ENCODE results near the gene UPK2. TPM values are rescaled to one million over a fixed set of nuclear protein-coding genes. Genes with fewer than 3 reads are reported as not detected.

UPK2 gene
- total and polyA plus RNA-seq, 2 of the 13 experiments (the other 11 are each of a cell fraction or from before 2014, with no cell fraction given), result not detected

DNA sequence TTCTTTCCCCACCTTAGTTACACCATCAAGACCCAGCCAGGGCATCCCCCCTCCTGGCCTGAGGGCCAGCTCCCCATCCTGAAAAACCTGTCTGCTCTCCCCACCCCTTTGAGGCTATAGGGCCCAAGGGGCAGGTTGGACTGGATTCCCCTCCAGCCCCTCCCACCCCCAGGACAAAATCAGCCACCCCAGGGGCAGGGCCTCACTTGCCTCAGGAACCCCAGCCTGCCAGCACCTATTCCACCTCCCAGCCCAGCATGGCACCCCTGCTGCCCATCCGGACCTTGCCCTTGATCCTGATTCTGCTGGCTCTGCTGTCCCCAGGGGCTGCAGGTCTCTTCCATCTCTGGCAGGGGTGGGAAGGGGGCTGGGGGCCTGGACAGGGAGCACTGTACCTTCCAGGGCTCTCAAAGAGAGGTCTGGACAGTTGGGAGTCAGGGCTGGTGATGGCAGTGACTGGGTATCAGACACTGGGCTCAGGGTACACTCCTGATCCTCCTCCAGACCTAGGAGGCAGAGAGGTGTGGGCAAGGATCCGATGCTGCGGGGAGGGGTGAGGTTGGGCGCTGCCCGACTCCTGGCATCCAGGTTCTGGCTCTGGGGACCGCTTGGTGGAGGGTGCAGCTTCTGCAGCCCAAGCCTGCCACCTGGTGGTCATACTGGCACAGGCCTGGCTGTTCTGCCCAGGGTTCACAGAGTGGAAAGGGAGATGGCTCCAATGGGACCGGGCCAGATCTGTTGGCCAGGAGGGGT, at the start of gene UPK2 (continued):
- no peak for TF ChIP-seq HDAC6 (IDR thresholded peaks at IDR 0.05; ENCODE audit: low read depth, low read length)
- no peak for TF ChIP-seq RFX3 (CRISPR knock-in tag; IDR thresholded peaks at IDR 0.05)
- TF ChIP-seq HNRNPL (IDR thresholded peaks at IDR 0.05; ENCODE audit: low read depth, low read length), result peak; percentile 73; the same call in 1 of the 2 replicates
- TF ChIP-seq ELF1 (CRISPR knock-in tag; IDR thresholded peaks at IDR 0.05), result peak; percentile 32; the same call in 1 of the 2 replicates
- TF ChIP-seq MIER2 (CRISPR knock-in tag; IDR thresholded peaks at IDR 0.05), result 0 out of 2 replicates have a peak, but pooled peaks have one; percentile 39
- no peak for TF ChIP-seq ZNF678 (CRISPR knock-in tag; IDR thresholded peaks at IDR 0.05)
- TF ChIP-seq, protein P1, sequence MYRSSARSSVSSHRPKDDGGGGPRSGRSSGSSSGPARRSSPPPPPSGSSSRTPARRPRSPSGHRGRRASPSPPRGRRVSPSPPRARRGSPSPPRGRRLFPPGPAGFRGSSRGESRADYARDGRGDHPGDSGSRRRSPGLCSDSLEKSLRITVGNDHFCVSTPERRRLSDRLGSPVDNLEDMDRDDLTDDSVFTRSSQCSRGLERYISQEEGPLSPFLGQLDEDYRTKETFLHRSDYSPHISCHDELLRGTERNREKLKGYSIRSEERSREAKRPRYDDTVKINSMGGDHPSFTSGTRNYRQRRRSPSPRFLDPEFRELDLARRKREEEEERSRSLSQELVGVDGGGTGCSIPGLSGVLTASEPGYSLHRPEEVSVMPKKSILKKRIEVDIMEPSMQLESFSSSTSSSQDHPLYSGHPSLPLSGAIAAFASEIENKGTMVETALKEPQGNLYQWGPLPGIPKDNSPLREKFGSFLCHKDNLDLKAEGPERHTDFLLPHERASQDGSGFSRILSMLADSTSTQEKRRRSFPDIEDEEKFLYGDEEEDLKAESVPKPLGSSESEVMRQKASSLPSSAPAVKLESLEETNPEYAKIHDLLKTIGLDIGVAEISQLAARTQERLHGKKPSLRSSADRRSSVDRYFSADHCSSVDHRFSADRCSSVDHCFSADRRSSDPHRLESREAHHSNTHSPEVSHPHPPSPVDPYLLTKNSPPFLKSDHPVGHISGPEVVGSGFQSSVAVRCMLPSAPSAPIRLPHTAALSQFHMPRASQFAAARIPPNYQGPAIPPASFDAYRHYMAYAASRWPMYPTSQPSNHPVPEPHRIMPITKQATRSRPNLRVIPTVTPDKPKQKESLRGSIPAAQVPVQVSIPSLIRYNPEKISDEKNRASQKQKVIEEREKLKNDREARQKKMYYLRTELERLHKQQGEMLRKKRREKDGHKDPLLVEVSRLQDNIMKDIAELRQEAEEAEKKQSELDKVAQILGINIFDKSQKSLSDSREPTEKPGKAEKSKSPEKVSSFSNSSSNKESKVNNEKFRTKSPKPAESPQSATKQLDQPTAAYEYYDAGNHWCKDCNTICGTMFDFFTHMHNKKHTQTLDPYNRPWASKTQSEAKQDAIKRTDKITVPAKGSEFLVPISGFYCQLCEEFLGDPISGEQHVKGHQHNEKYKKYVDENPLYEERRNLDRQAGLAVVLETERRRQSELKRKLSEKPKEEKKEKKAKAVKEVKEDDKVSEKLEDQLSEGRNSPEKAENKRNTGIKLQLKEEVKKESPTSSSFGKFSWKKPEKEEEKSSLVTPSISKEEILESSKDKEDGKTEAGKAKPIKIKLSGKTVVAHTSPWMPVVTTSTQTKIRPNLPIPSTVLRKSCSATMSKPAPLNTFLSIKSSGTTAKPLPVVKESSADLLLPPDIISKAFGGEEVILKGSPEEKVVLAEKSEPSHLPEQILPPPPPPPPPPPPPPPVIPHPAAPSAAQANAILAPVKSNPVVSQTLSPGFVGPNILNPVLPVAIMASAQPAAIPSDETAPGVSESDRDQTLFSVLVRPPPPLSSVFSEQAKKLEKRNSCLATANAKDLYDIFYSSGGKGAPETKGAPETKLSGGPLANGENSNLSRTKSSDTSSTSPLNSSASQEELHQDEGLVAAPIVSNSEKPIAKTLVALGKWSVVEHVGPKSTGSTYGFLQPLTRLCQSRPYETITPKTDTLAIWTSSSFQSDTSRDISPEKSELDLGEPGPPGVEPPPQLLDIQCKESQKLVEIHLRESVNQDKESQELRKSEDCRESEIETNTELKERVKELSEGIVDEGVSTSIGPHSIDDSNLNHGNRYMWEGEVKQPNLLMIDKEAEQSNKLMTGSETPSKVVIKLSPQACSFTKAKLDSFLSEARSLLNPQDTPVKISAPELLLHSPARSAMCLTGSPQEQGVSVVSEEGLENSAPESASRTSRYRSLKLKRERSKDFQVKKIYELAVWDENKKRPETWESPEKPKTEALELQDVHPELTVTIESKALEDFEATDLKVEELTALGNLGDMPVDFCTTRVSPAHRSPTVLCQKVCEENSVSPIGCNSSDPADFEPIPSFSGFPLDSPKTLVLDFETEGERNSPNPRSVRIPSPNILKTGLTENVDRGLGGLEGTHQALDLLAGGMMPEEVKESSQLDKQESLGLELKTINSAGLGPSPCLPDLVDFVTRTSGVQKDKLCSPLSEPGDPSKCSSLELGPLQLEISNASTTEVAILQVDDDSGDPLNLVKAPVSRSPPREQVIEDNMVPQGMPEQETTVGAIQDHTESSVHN (CRISPR knock-in tag; IDR thresholded peaks at IDR 0.05), result no peak
- TF ChIP-seq, protein P2, sequence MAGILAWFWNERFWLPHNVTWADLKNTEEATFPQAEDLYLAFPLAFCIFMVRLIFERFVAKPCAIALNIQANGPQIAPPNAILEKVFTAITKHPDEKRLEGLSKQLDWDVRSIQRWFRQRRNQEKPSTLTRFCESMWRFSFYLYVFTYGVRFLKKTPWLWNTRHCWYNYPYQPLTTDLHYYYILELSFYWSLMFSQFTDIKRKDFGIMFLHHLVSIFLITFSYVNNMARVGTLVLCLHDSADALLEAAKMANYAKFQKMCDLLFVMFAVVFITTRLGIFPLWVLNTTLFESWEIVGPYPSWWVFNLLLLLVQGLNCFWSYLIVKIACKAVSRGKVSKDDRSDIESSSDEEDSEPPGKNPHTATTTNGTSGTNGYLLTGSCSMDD (CRISPR knock-in tag; IDR thresholded peaks at IDR 0.05), result no peak
- no peak for TF ChIP-seq ZNF253 (CRISPR knock-in tag; IDR thresholded peaks at IDR 0.05; ENCODE audit: borderline replicate concordance)
- TF ChIP-seq MAFG (CRISPR knock-in tag; IDR thresholded peaks at IDR 0.05), result no peak
- TF ChIP-seq, protein P3, sequence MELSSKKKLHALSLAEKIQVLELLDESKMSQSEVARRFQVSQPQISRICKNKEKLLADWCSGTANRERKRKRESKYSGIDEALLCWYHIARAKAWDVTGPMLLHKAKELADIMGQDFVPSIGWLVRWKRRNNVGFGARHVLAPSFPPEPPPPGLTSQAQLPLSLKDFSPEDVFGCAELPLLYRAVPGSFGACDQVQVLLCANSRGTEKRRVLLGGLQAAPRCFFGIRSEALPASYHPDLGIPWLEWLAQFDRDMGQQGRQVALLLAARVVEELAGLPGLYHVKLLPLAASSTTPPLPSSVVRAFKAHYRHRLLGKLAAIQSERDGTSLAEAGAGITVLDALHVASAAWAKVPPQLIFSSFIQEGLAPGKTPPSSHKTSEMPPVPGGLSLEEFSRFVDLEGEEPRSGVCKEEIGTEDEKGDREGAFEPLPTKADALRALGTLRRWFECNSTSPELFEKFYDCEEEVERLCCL (CRISPR knock-in tag; IDR thresholded peaks at IDR 0.05; ENCODE audit: borderline replicate concordance), result no peak
- TF ChIP-seq FOXA1 (IDR thresholded peaks at IDR 0.05), result no peak
- no peak for TF ChIP-seq FOXA1 (CRISPR knock-in tag; IDR thresholded peaks at IDR 0.05)
- no peak for TF ChIP-seq SIX1 (CRISPR knock-in tag; IDR thresholded peaks at IDR 0.05; ENCODE audit: borderline replicate concordance)
- no peak for TF ChIP-seq ZNF484 (CRISPR knock-in tag; IDR thresholded peaks at IDR 0.05; ENCODE audit: borderline replicate concordance, low read depth)
- TF ChIP-seq RNF2 (conservative IDR thresholded peaks at IDR 0.05; ENCODE audit: low read depth), result no peak
- peak; percentile 56; the same call in 1 of the 2 replicates for TF ChIP-seq AHR (CRISPR knock-in tag; IDR thresholded peaks at IDR 0.05)
- peak; percentile 45; the same call in 1 of the 2 replicates for TF ChIP-seq RXRA (CRISPR knock-in tag; IDR thresholded peaks at IDR 0.05)
- TF ChIP-seq ZNF563 (CRISPR knock-in tag; IDR thresholded peaks at IDR 0.05), result no peak
- no peak for TF ChIP-seq TBP (CRISPR knock-in tag; IDR thresholded peaks at IDR 0.05)
- no peak for TF ChIP-seq ZNF20 (CRISPR knock-in tag; IDR thresholded peaks at IDR 0.05)

Measured in HepG2 (cell line).